Measurements from ENCODE around the gene SEMA5A. TPM values are rescaled to one million over a fixed set of nuclear protein-coding genes. Genes with fewer than 3 reads are reported as not detected.

SEMA5A gene
- polyA plus RNA-seq, 1 donor (not counting 4 experiments of a cell fraction or from before 2014, with no cell fraction given), result 0.16 TPM

DNA sequence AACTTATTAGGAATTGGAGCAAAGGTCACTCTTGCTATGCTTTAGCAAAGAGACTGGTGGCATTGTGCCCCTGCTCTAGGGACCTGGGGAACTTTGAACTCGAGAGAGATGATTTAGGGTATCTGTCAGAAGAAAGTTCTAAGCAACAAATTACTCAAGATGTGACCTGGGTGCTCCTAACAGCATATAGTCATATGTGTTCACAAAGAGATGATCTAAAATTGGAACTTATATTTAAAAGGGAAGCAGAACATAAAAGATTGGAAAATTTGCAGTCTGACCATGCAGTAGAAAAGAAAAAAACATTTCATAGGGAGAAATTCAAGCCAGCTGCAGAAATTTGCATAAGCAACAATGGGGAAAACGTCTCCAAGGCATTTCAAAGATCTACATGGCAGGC, 68.3 kb downstream of the SEMA5A start:
- Histone ChIP-seq H3K36me3 (ENCODE audit: control insufficient read depth in 2 of 2, extremely low read depth in 1 of 2, insufficient read depth in 2 of 2, low read length in 2 of 2) (no peaks in the 10 kb centered on the region), H3K9me3 (ENCODE audit: control insufficient read depth, low read depth, low read length) (peaks cover 3% of the 10 kb centered on the region), H3K79me2 (ENCODE audit: control insufficient read depth, insufficient read depth, low read length) (no peaks in the 10 kb centered on the region), H3K4me3 (ENCODE audit: control insufficient read depth in 2 of 3, extremely low read depth in 1 of 3, insufficient read depth in 2 of 3, low read depth in 1 of 3, low read length in 3 of 3) (no peak overlapping the region), H3K4me2 (ENCODE audit: control insufficient read depth, extremely low read depth, insufficient read depth, low read depth, low read length) (no peak overlapping the region), H4K20me1 (ENCODE audit: control insufficient read depth, extremely low read depth, insufficient read depth, low read length) (no peaks in the 10 kb centered on the region), H3K9ac (ENCODE audit: control insufficient read depth, extremely low read depth, insufficient read depth, low read length) (no peak overlapping the region), H3K27ac (ENCODE audit: control insufficient read depth, insufficient read depth, low read length) (no peak overlapping the region), H2AFZ (ENCODE audit: control insufficient read depth, low read length) (no peak overlapping the region), H3K27me3 (ENCODE audit: control insufficient read depth, extremely low read depth, insufficient read depth, low read length) (no peaks in the 10 kb centered on the region), H3K9me1 (ENCODE audit: control insufficient read depth, extremely low read depth, insufficient read depth, low read length) (no peaks in the 10 kb centered on the region), H3K4me1 (ENCODE audit: control insufficient read depth, extremely low read depth, insufficient read depth, low read length) (no peaks in the 10 kb centered on the region)
- no peak for TF ChIP-seq CTCF (optimal IDR thresholded peaks at IDR 0.05 in 1 of 3, IDR thresholded peaks at IDR 0.05 in 1 of 3, conservative IDR thresholded peaks at IDR 0.05 in 1 of 3; ENCODE audit: extremely low read depth in 1 of 3, insufficient read depth in 2 of 3, low read length in 3 of 3)
- no peak for TF ChIP-seq EZH2 (IDR thresholded peaks at IDR 0.05; ENCODE audit: low read length)
- FAIRE-seq (no peak), DNase-seq (ENCODE audit: low read depth, low spot score) (no peak)
- dilution Hi-C loops (cut with MboI; ENCODE audit: extremely low pct_ligation_motif_present, low sequenced_read_pairs), result loop anchor here (25.0 kb wide), 1 partner anchor 115 kb away; no protein-coding TSS in a partner anchor

- Histone ChIP-seq H3K79me2 (ENCODE audit: control insufficient read depth, insufficient read depth, low read length) (no peaks in the 10 kb centered on the region), H3K4me3 (ENCODE audit: control insufficient read depth in 2 of 3, extremely low read depth in 1 of 3, insufficient read depth in 2 of 3, low read depth in 1 of 3, low read length in 3 of 3) (no peak overlapping the region), H3K9ac (ENCODE audit: control insufficient read depth, extremely low read depth, insufficient read depth, low read length) (no peak overlapping the region), H3K27me3 (ENCODE audit: control insufficient read depth, extremely low read depth, insufficient read depth, low read length) (no peaks in the 10 kb centered on the region), H2AFZ (ENCODE audit: control insufficient read depth, low read length) (no peak overlapping the region), H4K20me1 (ENCODE audit: control insufficient read depth, extremely low read depth, insufficient read depth, low read length) (no peaks in the 10 kb centered on the region), H3K4me1 (ENCODE audit: control insufficient read depth, extremely low read depth, insufficient read depth, low read length) (no peaks in the 10 kb centered on the region), H3K9me1 (ENCODE audit: control insufficient read depth, extremely low read depth, insufficient read depth, low read length) (no peaks in the 10 kb centered on the region), H3K4me2 (ENCODE audit: control insufficient read depth, extremely low read depth, insufficient read depth, low read depth, low read length) (no peak overlapping the region), H3K36me3 (ENCODE audit: control insufficient read depth in 2 of 2, extremely low read depth in 1 of 2, insufficient read depth in 2 of 2, low read length in 2 of 2) (no peaks in the 10 kb centered on the region), H3K9me3 (ENCODE audit: control insufficient read depth, low read depth, low read length) (peaks cover 3% of the 10 kb centered on the region), H3K27ac (ENCODE audit: control insufficient read depth, insufficient read depth, low read length) (no peak overlapping the region)
- FAIRE-seq (no peak), DNase-seq (ENCODE audit: low read depth, low spot score) (no peak)
- TF ChIP-seq EZH2 (IDR thresholded peaks at IDR 0.05; ENCODE audit: low read length), result no peak
- no peak for TF ChIP-seq CTCF (optimal IDR thresholded peaks at IDR 0.05 in 1 of 3, IDR thresholded peaks at IDR 0.05 in 1 of 3, conservative IDR thresholded peaks at IDR 0.05 in 1 of 3; ENCODE audit: extremely low read depth in 1 of 3, insufficient read depth in 2 of 3, low read length in 3 of 3)
- dilution Hi-C loops (cut with MboI; ENCODE audit: extremely low pct_ligation_motif_present, low sequenced_read_pairs), result loop anchor here (25.0 kb wide), 1 partner anchor 112 kb away; no protein-coding TSS in a partner anchor
Observed at GRCh38 chr5:9474219-9475002, 71.5 kb downstream of the SEMA5A start.

Measured in keratinocyte (primary cell).